Ovary (tissue), 9 donors: ENCODE data around the gene ANKDD1A. TPM values are rescaled to one million over a fixed set of nuclear protein-coding genes. Genes with fewer than 3 reads are reported as not detected.

Experiments
- DNase-seq, 5 donors: peaks; one replicate each; pipeline ENCODE4 v3.0.0-alpha.2; 2019 to 2020
- H3K27ac ChIP-seq, 2 donors: fragments of 200-600 bp; one replicate each; pipeline versions ENCODE4 v1.5.1 to v1.8.0; 2019 to 2022
- H3K27me3 ChIP-seq: fragments of 200-600 bp; one replicate; pipeline ENCODE4 v1.8.0; 2022
- H3K36me3 ChIP-seq: fragments of 200-600 bp; sonication (generic); one replicate; pipeline ENCODE4 v1.5.1; 2019
- H3K4me1 ChIP-seq: one replicate; pipeline ENCODE4 v1.8.1; 2013; ENCODE audit warnings: mild to moderate bottlenecking, moderate library complexity; ENCODE audit not compliant: insufficient read depth
- H3K4me3 ChIP-seq: fragments of 200-600 bp; sonication (generic); one replicate; pipeline ENCODE4 v1.5.1; 2017
- H3K9me3 ChIP-seq, 2 donors: fragments of 200-600 bp in 1 of 2; sonication (generic) in 1 of 2; one replicate each; pipeline versions ENCODE4 v1.5.1 to v1.8.1; 2013 to 2019; ENCODE audit warnings: mild to moderate bottlenecking in 1 of 2, moderate library complexity in 1 of 2
- CTCF ChIP-seq, 3 donors: fragments of 450-650 bp in 2 of 3; fragments of 200-600 bp in 1 of 3; IDR thresholded peaks; one replicate each; pipeline versions ENCODE4 v1.5.1 to v1.8.0; 2016 to 2022; ENCODE audit warnings: antibody characterized with exemption in 3 of 3, mild to moderate bottlenecking in 1 of 3
- EP300 ChIP-seq: sonication (generic); formaldehyde crosslinking; IDR thresholded peaks from one replicate; pipeline ENCODE4 v1.6.1; 2017; ENCODE audit warnings: antibody characterized with exemption
- POLR2A ChIP-seq: fragments of 450-650 bp; IDR thresholded peaks from one replicate; pipeline ENCODE4 v1.6.1; 2017; ENCODE audit warnings: antibody characterized with exemption, mild to moderate bottlenecking, moderate library complexity
- WGBS, 3 donors: extraction: QIAGEN DNeasy Blood & Tissue Kit in 1 of 3; methylation state at CpG; one replicate each; pipeline versions ENCODE4 v1.1.5 to v1.1.7; 2013 to 2017; 5-methylcytosine and 5-hydroxymethylcytosine counted together
- intact Hi-C, 4 donors: fragments of 100-400 bp; cut with DNase I; formaldehyde crosslinking; loops; one replicate each; pipeline versions ENCODE4 v1.11.0 to v1.15.1; 2022 to 2023
- polyA plus RNA-seq, 2 donors: library from polyadenylated mRNA; stranded (reverse); fragments of 200-250 nt in 1 of 2; fragments of 350-450 nt in 1 of 2; fragmentation: Illumina TruSeq in 1 of 2; extraction: RNeasy Lipid Tissue Mini Kit (QIAGEN cat#74804) in 1 of 2; gene quantifications; one replicate each; pipeline ENCODE4 v1.2.3, GENCODE V29; 2013 to 2014
- total RNA-seq, 7 donors: library from RNA; depleted of rRNA in 2 of 7; stranded (reverse); fragments of >200 nt in 2 of 7; fragmentation: NEBNext Ultra II Directional in 3 of 7; extraction: Animal tissue kit (Norgen Biotek cat#: 25700) in 3 of 7; gene quantifications; one replicate each; pipeline versions ENCODE4 v1.1.0 to v1.2.4, GENCODE V29; 2016 to 2023
- donor health status: DM: no; HTN: no; CAD: no; lungs with moderate emphysema.
- donor health status: DM: no; HTN: no; CAD: no.
- donor health status: Bipolar disorder and iron deficiency.
- donor health status: DM: yes; HTN: yes; CAD: no.
- donor health status: DM: no; HTN: no; CAD: no.
- donor health status: DM: yes; HTN: yes; CAD: no.

The ANKDD1A gene
- total and polyA plus RNA-seq, 9 donors, result 5.7 to 29.4 (median 10.2) TPM

- Histone ChIP-seq H3K27me3 (no peaks in the 10 kb centered on the region), H3K4me3 (no peak overlapping the region), H3K36me3 (no peaks in the 10 kb centered on the region), H3K4me1 (peaks cover 25% of the 10 kb centered on the region), H3K27ac (peak overlapping the region in 1 of 2 donors; percentile 59), H3K9me3 (no peaks in the 10 kb centered on the region)
- no peak for TF ChIP-seq POLR2A
- no peak for TF ChIP-seq EP300
- TF ChIP-seq CTCF (IDR thresholded peaks at IDR 0.05), result no peak
- WGBS, 3 donors, result 84 to 89% (median 84%) methylated on average over 12 of the region's 12 CpGs
- no peak for DNase-seq
- intact Hi-C loops, result no loop called here
Observed at GRCh38 chr15:64865126-64865997, 46.3 kb upstream of the ANKDD1A start.

- intact Hi-C loops, result no loop called here
- no peaks in the 10 kb centered on the region for H3K36me3 ChIP-seq
- H3K4me3 ChIP-seq, result no peak overlapping the region
- no peaks in the 10 kb centered on the region for H3K27me3 ChIP-seq
- 16 to 37% (median 18%) methylated on average over 6 of the region's 6 CpGs for WGBS, 3 donors
- peak overlapping the region in 1 of 2 donors; percentile 59 for H3K27ac ChIP-seq
- peak; percentile 69 to 83 (median 76) for DNase-seq
- peaks cover 25% of the 10 kb centered on the region for H3K4me1 ChIP-seq
- no peaks in the 10 kb centered on the region for H3K9me3 ChIP-seq
- TF ChIP-seq EP300 (no peak), CTCF (IDR thresholded peaks at IDR 0.05) (no peak), POLR2A (no peak)
Observed at GRCh38 chr15:64865998-64866520, 45.6 kb upstream of the ANKDD1A start.

GRCh38 chr15:64869501-64869900 lies 42.2 kb upstream of the ANKDD1A start:
- no peaks in the 10 kb centered on the region for H3K36me3 ChIP-seq
- H3K4me1 ChIP-seq, result peaks cover 24% of the 10 kb centered on the region
- no peaks in the 10 kb centered on the region for H3K9me3 ChIP-seq
- H3K4me3 ChIP-seq, result no peak overlapping the region
- TF ChIP-seq POLR2A, result no peak
- no peak for TF ChIP-seq EP300
- no peak for TF ChIP-seq CTCF (IDR thresholded peaks at IDR 0.05)
- DNase-seq, result no peak
- no peaks in the 10 kb centered on the region for H3K27me3 ChIP-seq
- intact Hi-C loops, result no loop called here
- H3K27ac ChIP-seq, result no peak overlapping the region

- TF ChIP-seq POLR2A, result no peak
- TF ChIP-seq CTCF (IDR thresholded peaks at IDR 0.05), result no peak
- no peak for TF ChIP-seq EP300
- intact Hi-C loops, result no loop called here
- Histone ChIP-seq H3K4me1 (peaks cover 24% of the 10 kb centered on the region), H3K9me3 (no peaks in the 10 kb centered on the region), H3K27me3 (no peaks in the 10 kb centered on the region), H3K36me3 (no peaks in the 10 kb centered on the region), H3K27ac (no peak overlapping the region), H3K4me3 (no peak overlapping the region)
- WGBS, 3 donors, result 67 to 93% (median 87%) methylated on average over 9 of the region's 9 CpGs
- DNase-seq, result peak in 2 of 5 donors; percentile 29 to 33
Observed at GRCh38 chr15:64870353-64870752, 41.3 kb upstream of the ANKDD1A start.
